BJ (cell line): Measurements from ENCODE around the gene LATS2. TPM values are rescaled to one million over a fixed set of nuclear protein-coding genes. Genes with fewer than 3 reads are reported as not detected.

ENCODE experiments used
- CTCF ChIA-PET: fragments of 350-600 bp; formaldehyde crosslinking; extraction: SDS; loops from one replicate; lab custom pipeline; 2021; ENCODE audit warnings: antibody characterized with exemption, inconsistent platforms; lab: Yijun Ruan, JAX
- POLR2A ChIA-PET: fragments of 300-600 bp; sonication (Branson Sonifier 250); formaldehyde crosslinking; extraction: SDS; loops from one replicate; lab custom pipeline; 2021; ENCODE audit warnings: antibody characterized with exemption; lab: Charles Lee
- DNase-seq: peaks from one replicate; pipeline ENCODE4 v3.0.0-alpha.2; 2011; ENCODE audit warnings: low read depth
- H3K27me3 ChIP-seq: 2 replicates; pipeline ENCODE4 v1.6.0; 2011; ENCODE audit warnings: low read length; ENCODE audit not compliant: control insufficient read depth, insufficient read depth
- H3K36me3 ChIP-seq: 2 replicates; pipeline ENCODE4 v1.5.1; 2011; ENCODE audit warnings: low read length; ENCODE audit not compliant: control insufficient read depth, insufficient read depth
- H3K4me3 ChIP-seq: 2 replicates; pipeline ENCODE4 v1.5.1; 2011; ENCODE audit warnings: low read depth, mild to moderate bottlenecking, control low read depth, low read length
- CTCF ChIP-seq: IDR thresholded peaks from 2 replicates; pipeline ENCODE4 v1.5.1; 2011; ENCODE audit warnings: low read depth, mild to moderate bottlenecking, control low read depth, inconsistent platforms, low read length, moderate library complexity; ENCODE audit not compliant: insufficient read depth
- polyA plus RNA-seq: library from polyadenylated mRNA; depleted of rRNA; stranded (reverse); fragments of >200 nt; gene quantifications from 2 replicates; pipeline ENCODE4 v1.2.3, GENCODE V29; 2011

LATS2 gene
- polyA plus RNA-seq, 1 experiment, result 20.0 TPM

GRCh38 chr13:21000647-21001046 is 60.7 kb downstream of the LATS2 start:
- POLR2A ChIA-PET, result no interaction called here
- DNase-seq, result no peak
- H3K36me3 ChIP-seq, result peaks cover 4% of the 10 kb centered on the region
- no peaks in the 10 kb centered on the region for H3K27me3 ChIP-seq
- CTCF ChIA-PET, result no interaction called here
- no peak for TF ChIP-seq CTCF
- no peak overlapping the region for H3K4me3 ChIP-seq

GRCh38 chr13:20998649-20999415 is 62.6 kb downstream of the LATS2 start:
- Histone ChIP-seq H3K4me3 (no peak overlapping the region), H3K36me3 (peaks cover 6% of the 10 kb centered on the region), H3K27me3 (no peaks in the 10 kb centered on the region)
- ChIA-PET CTCF (interaction anchor here (1.0 kb wide), 1 partner anchor 56 kb away, joined by 3 read pairs; no protein-coding TSS in a partner anchor), POLR2A (interaction anchor here (1.1 kb wide), 1 partner anchor 18 kb away, joined by 6 read pairs; no protein-coding TSS in a partner anchor)
- no peak for DNase-seq
- no peak for TF ChIP-seq CTCF

GRCh38 chr13:20997301-20998161 is 63.9 kb downstream of the LATS2 start:
- peaks cover 6% of the 10 kb centered on the region for H3K36me3 ChIP-seq
- DNase-seq, result peak; percentile 97
- no peak overlapping the region for H3K4me3 ChIP-seq
- no peaks in the 10 kb centered on the region for H3K27me3 ChIP-seq
- ChIA-PET POLR2A (interaction anchor here (0.7 to 1.1 kb wide), 2 partner anchors 20 to 606 kb away, joined by 3 to 6 read pairs; no protein-coding TSS in a partner anchor), CTCF (interaction anchor here (0.6 to 1.3 kb wide), 3 partner anchors 47 to 114 kb away, joined by 3 to 4 read pairs (median 3); no protein-coding TSS in a partner anchor)
- no peak for TF ChIP-seq CTCF

- DNase-seq, result no peak
- Histone ChIP-seq H3K27me3 (no peaks in the 10 kb centered on the region), H3K4me3 (no peak overlapping the region), H3K36me3 (peaks cover 22% of the 10 kb centered on the region)
- TF ChIP-seq CTCF, result no peak
- ChIA-PET POLR2A (no interaction called here), CTCF (interaction anchor here (0.7 to 1.1 kb wide), 3 partner anchors 9 to 302 kb away, joined by 3 to 4 read pairs (median 3); no protein-coding TSS in a partner anchor)
Measured at GRCh38 chr13:20995245-20995838, 66.0 kb downstream of the LATS2 start.
